Caco-2 (cell line): ENCODE results near the gene MLC1. TPM values are rescaled to one million over a fixed set of nuclear protein-coding genes. Genes with fewer than 3 reads are reported as not detected.

ENCODE experiments used
- BruUV-seq: library from RNA; stranded (reverse); fragments of 400-500 nt; replicated peaks from 2 replicates; lab custom pipeline; 2021; lab: Mats Ljungman, UMichigan
- CTCF ChIA-PET: fragments of 300-600 bp; sonication (Branson Sonifier 250); formaldehyde crosslinking; loops from one replicate; lab custom pipeline; 2022; ENCODE audit warnings: antibody characterized with exemption; lab: Charles Lee
- POLR2A ChIA-PET: fragments of 300-600 bp; sonication (Branson Sonifier 250); formaldehyde crosslinking; loops from one replicate; lab custom pipeline; 2022; ENCODE audit warnings: antibody characterized with exemption; lab: Charles Lee
- DNase-seq, 2 experiments: peaks; one replicate each; pipeline versions ENCODE4 v3.0.0 to v3.0.0-alpha.2; 2020 to 2022
- H3K27me3 ChIP-seq: replicated peaks from 2 replicates; pipeline ENCODE4 v1.6.0; 2011; ENCODE audit warnings: low read length; ENCODE audit not compliant: control insufficient read depth, insufficient read depth
- H3K36me3 ChIP-seq: 2 replicates; pipeline ENCODE4 v1.5.1; 2011; ENCODE audit warnings: low read length; ENCODE audit not compliant: control insufficient read depth, insufficient read depth
- H3K4me1 ChIP-seq: fragments of 250-450 bp; sonication (Bioruptor Pico); 2 replicates; pipeline ENCODE4 v1.5.1; 2020; ENCODE audit warnings: mild to moderate bottlenecking
- H3K4me3 ChIP-seq: 2 replicates; pipeline ENCODE4 v1.5.1; 2011; ENCODE audit warnings: low read depth, mild to moderate bottlenecking, control low read depth, low read length
- H3K9me3 ChIP-seq: fragments of 250-450 bp; sonication (Bioruptor Pico); 2 replicates; pipeline ENCODE4 v1.5.1; 2020; ENCODE audit warnings: mild to moderate bottlenecking, moderate library complexity
- H3K27ac Mint-ChIP-seq: one replicate; pipeline ENCODE4 v1.8.0; 2022; ENCODE audit warnings: mixed read lengths; ENCODE audit not compliant: unreplicated experiment
- H3K27me3 Mint-ChIP-seq: one replicate; pipeline ENCODE4 v1.8.0; 2022; ENCODE audit warnings: mixed read lengths; ENCODE audit not compliant: insufficient read depth, unreplicated experiment
- H3K36me3 Mint-ChIP-seq: one replicate; pipeline ENCODE4 v1.8.0; 2022; ENCODE audit warnings: mild to moderate bottlenecking, mixed read lengths; ENCODE audit not compliant: insufficient read depth, unreplicated experiment
- H3K4me1 Mint-ChIP-seq: one replicate; pipeline ENCODE4 v1.8.0; 2022; ENCODE audit warnings: low read depth, mixed read lengths; ENCODE audit not compliant: unreplicated experiment
- H3K4me3 Mint-ChIP-seq: one replicate; pipeline ENCODE4 v1.8.0; 2022; ENCODE audit warnings: mild to moderate bottlenecking, moderate library complexity, mixed read lengths; ENCODE audit not compliant: unreplicated experiment
- H3K9me3 Mint-ChIP-seq: one replicate; pipeline ENCODE4 v1.8.0; 2022; ENCODE audit warnings: mixed read lengths; ENCODE audit not compliant: unreplicated experiment
- CTCF ChIP-seq, 2 experiments: fragments of 200-600 bp in 1 of 2; IDR thresholded peaks; 1 replicate in 1 of 2; 2 replicates in 1 of 2; pipeline versions ENCODE4 v1.5.1 to v1.8.0; 2011 to 2022; ENCODE audit warnings: antibody characterized with exemption in 1 of 2, control low read depth in 1 of 2, inconsistent platforms in 1 of 2, low read depth in 1 of 2, low read length in 1 of 2, mild to moderate bottlenecking in 1 of 2, moderate library complexity in 1 of 2; ENCODE audit not compliant: insufficient read depth in 1 of 2, severe bottlenecking in 1 of 2, unreplicated experiment in 1 of 2
- intact Hi-C: fragments of 100-400 bp; cut with micrococcal nuclease; formaldehyde crosslinking; loops from one replicate; pipeline ENCODE4 v1.10.0; 2022; ENCODE audit not compliant: unreplicated experiment
- total RNA-seq: library from RNA; stranded (reverse); gene quantifications from 2 replicates; pipeline ENCODE4 v1.2.3, GENCODE V29; 2022

Gene MLC1
- total RNA-seq, 1 experiment from 2014 or later = 0.14 TPM

DNA sequence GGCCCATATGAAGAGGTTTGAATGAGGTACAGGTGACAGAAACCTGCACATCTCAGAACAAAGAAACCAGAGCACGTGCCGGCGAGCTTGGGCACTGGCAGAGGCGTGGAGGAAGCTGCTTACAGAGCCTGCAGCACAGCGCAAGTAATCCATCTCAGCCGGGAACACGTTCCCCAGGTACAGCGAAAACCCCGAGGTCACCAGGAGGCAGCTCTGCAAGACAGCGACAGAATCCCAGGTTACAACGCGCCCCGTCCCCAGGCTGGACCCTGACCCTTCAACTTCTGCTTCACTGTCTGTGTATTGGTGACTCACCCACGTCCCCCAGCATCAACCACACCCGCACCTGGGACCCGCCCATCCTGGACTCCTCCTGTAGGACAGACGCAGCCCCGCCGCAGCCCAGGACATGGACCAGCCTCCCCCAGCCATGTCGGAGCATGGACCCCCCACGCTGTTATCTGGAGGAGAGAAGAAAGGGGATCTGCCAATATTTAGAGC, 2.2 kb downstream of the MLC1 start:
- H3K27ac Mint-ChIP-seq = peak overlapping the region; percentile 82
- peaks cover 9% of the 10 kb centered on the region for H3K4me1 Mint-ChIP-seq
- ChIA-PET CTCF (interaction anchor here (1.0 to 1.4 kb wide), 2 partner anchors 23 to 152 kb away, joined by 3 to 4 read pairs; no protein-coding TSS in a partner anchor), POLR2A (no interaction called here)
- H3K27me3 Mint-ChIP-seq = no peaks in the 10 kb centered on the region
- DNase-seq = peak; percentile 84 to 91
- no peaks in the 10 kb centered on the region for H3K9me3 ChIP-seq
- peak overlapping the region; percentile 75 for H3K4me3 Mint-ChIP-seq
- BruUV-seq = no TSS peak
- no peak for TF ChIP-seq CTCF (IDR thresholded peaks at IDR 0.05; ENCODE audit: insufficient read depth in 1 of 2, low read depth in 1 of 2, low read length in 1 of 2, severe bottlenecking in 1 of 2, unreplicated experiment in 1 of 2)
- H3K4me3 ChIP-seq = peak overlapping the region; percentile 23
- no peaks in the 10 kb centered on the region for H3K36me3 ChIP-seq
- no peaks in the 10 kb centered on the region for H3K27me3 ChIP-seq
- peaks cover 13% of the 10 kb centered on the region for H3K9me3 Mint-ChIP-seq
- peaks cover 23% of the 10 kb centered on the region for H3K4me1 ChIP-seq
- no peaks in the 10 kb centered on the region for H3K36me3 Mint-ChIP-seq
- intact Hi-C loops = no loop called here

GRCh38 chr22:50082197-50082715, 3.0 kb downstream of the MLC1 start:
- no peak overlapping the region for H3K27ac Mint-ChIP-seq
- Histone ChIP-seq H3K4me1 (peaks cover 23% of the 10 kb centered on the region), H3K27me3 (no peaks in the 10 kb centered on the region), H3K9me3 (no peaks in the 10 kb centered on the region), H3K4me3 (no peak overlapping the region), H3K36me3 (no peaks in the 10 kb centered on the region)
- no TSS peak for BruUV-seq
- no peak for DNase-seq
- TF ChIP-seq CTCF (IDR thresholded peaks at IDR 0.05; ENCODE audit: insufficient read depth in 1 of 2, low read depth in 1 of 2, low read length in 1 of 2, severe bottlenecking in 1 of 2, unreplicated experiment in 1 of 2) = no peak
- ChIA-PET POLR2A (no interaction called here), CTCF (interaction anchor here (1.0 to 1.4 kb wide), 2 partner anchors 22 to 152 kb away, joined by 3 to 4 read pairs; no protein-coding TSS in a partner anchor)
- intact Hi-C loops = no loop called here
- H3K4me1 Mint-ChIP-seq = peaks cover 9% of the 10 kb centered on the region
- H3K36me3 Mint-ChIP-seq = no peaks in the 10 kb centered on the region
- peaks cover 9% of the 10 kb centered on the region for H3K9me3 Mint-ChIP-seq
- no peak overlapping the region for H3K4me3 Mint-ChIP-seq
- H3K27me3 Mint-ChIP-seq = no peaks in the 10 kb centered on the region

DNA sequence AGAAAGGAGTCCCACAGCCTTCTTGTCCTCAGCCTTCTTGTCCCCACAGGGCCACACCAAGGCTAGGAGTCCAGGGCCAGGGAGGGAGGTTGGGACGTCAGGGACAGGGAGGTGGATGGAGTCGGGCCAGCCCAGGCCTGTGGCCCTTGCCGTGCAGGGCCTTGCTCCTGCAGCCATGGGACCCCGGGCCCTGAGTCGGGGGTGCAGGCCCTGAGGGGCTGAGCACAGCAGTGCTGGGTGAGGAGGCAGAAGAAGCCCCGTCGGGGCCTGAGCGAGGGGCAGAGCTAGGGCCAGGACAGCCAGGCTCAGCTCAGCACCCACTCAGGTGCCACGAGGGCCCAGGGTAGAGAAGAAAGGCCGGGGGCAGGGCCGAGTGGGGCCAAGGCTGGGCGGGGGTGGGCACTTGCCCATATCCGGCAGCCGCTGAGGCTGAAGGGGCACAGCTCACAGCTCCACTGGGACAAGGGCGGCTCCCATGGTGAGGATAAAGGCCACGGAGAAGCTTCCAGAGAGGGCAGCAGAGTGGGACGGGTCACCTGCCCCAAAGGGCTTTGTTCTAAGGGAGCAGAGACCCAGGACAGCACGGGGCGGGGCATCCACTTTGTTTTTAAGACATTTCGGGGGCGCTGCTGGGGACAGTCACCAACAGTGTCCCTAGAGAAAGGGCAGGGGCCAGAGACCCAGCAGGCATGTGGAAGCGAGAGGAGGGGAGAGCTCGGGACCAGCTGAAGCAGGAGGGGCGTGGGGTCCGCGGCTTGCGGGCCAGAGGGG, 3.6 kb downstream of the MLC1 start:
- H3K27me3 Mint-ChIP-seq = no peaks in the 10 kb centered on the region
- no TSS peak for BruUV-seq
- H3K4me1 ChIP-seq = peaks cover 23% of the 10 kb centered on the region
- ChIA-PET POLR2A (no interaction called here), CTCF (no interaction called here)
- TF ChIP-seq CTCF (IDR thresholded peaks at IDR 0.05; ENCODE audit: insufficient read depth in 1 of 2, low read depth in 1 of 2, low read length in 1 of 2, severe bottlenecking in 1 of 2, unreplicated experiment in 1 of 2) = no peak
- H3K4me3 Mint-ChIP-seq = peak overlapping the region; percentile 39
- H3K27ac Mint-ChIP-seq = peak overlapping the region; percentile 70
- H3K36me3 Mint-ChIP-seq = no peaks in the 10 kb centered on the region
- peaks cover 3% of the 10 kb centered on the region for H3K9me3 Mint-ChIP-seq
- H3K9me3 ChIP-seq = no peaks in the 10 kb centered on the region
- no peak for DNase-seq
- no peaks in the 10 kb centered on the region for H3K36me3 ChIP-seq
- intact Hi-C loops = no loop called here
- peaks cover 9% of the 10 kb centered on the region for H3K4me1 Mint-ChIP-seq
- no peaks in the 10 kb centered on the region for H3K27me3 ChIP-seq
- H3K4me3 ChIP-seq = no peak overlapping the region
